Measurements from ENCODE around the gene NSD1.
A peak's percentile ranks its signal among the peaks of the same experiment; 100 is the strongest.

NSD1 gene

GRCh38 chr5:177332896-177333260, 199.3 kb downstream of the NSD1 start:
- no peak for DNase-seq
- H3K9me3 Mint-ChIP-seq: no peaks in the 10 kb centered on the region
- no peak for TF ChIP-seq CTCF (IDR thresholded peaks at IDR 0.05)
- H3K4me1 Mint-ChIP-seq: no peaks in the 10 kb centered on the region
- H3K27ac Mint-ChIP-seq: no peak overlapping the region
- peaks cover 31% of the 10 kb centered on the region for H3K36me3 Mint-ChIP-seq (ENCODE audit: low read depth)
- peaks cover 3% of the 10 kb centered on the region for H3K27me3 Mint-ChIP-seq (ENCODE audit: low read depth, poor library complexity)
- no peak overlapping the region for H3K4me3 Mint-ChIP-seq

- TF ChIP-seq CTCF (IDR thresholded peaks at IDR 0.05): no peak
- DNase-seq: no peak
- peaks cover 31% of the 10 kb centered on the region for H3K36me3 Mint-ChIP-seq (ENCODE audit: low read depth)
- H3K27me3 Mint-ChIP-seq (ENCODE audit: low read depth, poor library complexity): peaks cover 3% of the 10 kb centered on the region
- no peaks in the 10 kb centered on the region for H3K4me1 Mint-ChIP-seq
- no peaks in the 10 kb centered on the region for H3K9me3 Mint-ChIP-seq
- H3K4me3 Mint-ChIP-seq: no peak overlapping the region
- peak overlapping the region; percentile 70 for H3K27ac Mint-ChIP-seq
Measured at GRCh38 chr5:177333420-177334154, 200.0 kb downstream of the NSD1 start.

- H3K36me3 Mint-ChIP-seq (ENCODE audit: low read depth): peaks cover 31% of the 10 kb centered on the region
- peaks cover 3% of the 10 kb centered on the region for H3K27me3 Mint-ChIP-seq (ENCODE audit: low read depth, poor library complexity)
- no peaks in the 10 kb centered on the region for H3K9me3 Mint-ChIP-seq
- H3K4me3 Mint-ChIP-seq: no peak overlapping the region
- no peak for DNase-seq
- H3K27ac Mint-ChIP-seq: peak overlapping the region; percentile 70
- no peak for TF ChIP-seq CTCF (IDR thresholded peaks at IDR 0.05)
- H3K4me1 Mint-ChIP-seq: no peaks in the 10 kb centered on the region
Measured at GRCh38 chr5:177334155-177334551, 200.6 kb downstream of the NSD1 start.

- H3K27me3 Mint-ChIP-seq (ENCODE audit: low read depth, poor library complexity): peaks cover 3% of the 10 kb centered on the region
- no peak for DNase-seq
- no peaks in the 10 kb centered on the region for H3K4me1 Mint-ChIP-seq
- peak overlapping the region; percentile 66 for H3K27ac Mint-ChIP-seq
- no peaks in the 10 kb centered on the region for H3K9me3 Mint-ChIP-seq
- no peak overlapping the region for H3K4me3 Mint-ChIP-seq
- peaks cover 34% of the 10 kb centered on the region for H3K36me3 Mint-ChIP-seq (ENCODE audit: low read depth)
- no peak for TF ChIP-seq CTCF (IDR thresholded peaks at IDR 0.05)
Measured at GRCh38 chr5:177334781-177335700, 201.5 kb downstream of the NSD1 start.

- Mint-ChIP-seq H3K27ac (no peak overlapping the region), H3K4me3 (no peak overlapping the region), H3K9me3 (no peaks in the 10 kb centered on the region), H3K27me3 (ENCODE audit: low read depth, poor library complexity) (peaks cover 3% of the 10 kb centered on the region), H3K4me1 (no peaks in the 10 kb centered on the region), H3K36me3 (ENCODE audit: low read depth) (peaks cover 31% of the 10 kb centered on the region)
- DNase-seq: no peak
- TF ChIP-seq CTCF (IDR thresholded peaks at IDR 0.05): no peak
Measured at GRCh38 chr5:177335701-177336065, 202.1 kb downstream of the NSD1 start.

Data from nephron progenitor cell (in vitro differentiated cells).